Measurements from ENCODE around the gene CD302.
"Not testable (repeated sequence)": the region's sequence is repeated elsewhere in the genome, so short reads cannot be mapped to it uniquely, and the experiment has no call there.

The CD302 gene, protein sequence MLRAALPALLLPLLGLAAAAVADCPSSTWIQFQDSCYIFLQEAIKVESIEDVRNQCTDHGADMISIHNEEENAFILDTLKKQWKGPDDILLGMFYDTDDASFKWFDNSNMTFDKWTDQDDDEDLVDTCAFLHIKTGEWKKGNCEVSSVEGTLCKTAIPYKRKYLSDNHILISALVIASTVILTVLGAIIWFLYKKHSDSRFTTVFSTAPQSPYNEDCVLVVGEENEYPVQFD

DNA sequence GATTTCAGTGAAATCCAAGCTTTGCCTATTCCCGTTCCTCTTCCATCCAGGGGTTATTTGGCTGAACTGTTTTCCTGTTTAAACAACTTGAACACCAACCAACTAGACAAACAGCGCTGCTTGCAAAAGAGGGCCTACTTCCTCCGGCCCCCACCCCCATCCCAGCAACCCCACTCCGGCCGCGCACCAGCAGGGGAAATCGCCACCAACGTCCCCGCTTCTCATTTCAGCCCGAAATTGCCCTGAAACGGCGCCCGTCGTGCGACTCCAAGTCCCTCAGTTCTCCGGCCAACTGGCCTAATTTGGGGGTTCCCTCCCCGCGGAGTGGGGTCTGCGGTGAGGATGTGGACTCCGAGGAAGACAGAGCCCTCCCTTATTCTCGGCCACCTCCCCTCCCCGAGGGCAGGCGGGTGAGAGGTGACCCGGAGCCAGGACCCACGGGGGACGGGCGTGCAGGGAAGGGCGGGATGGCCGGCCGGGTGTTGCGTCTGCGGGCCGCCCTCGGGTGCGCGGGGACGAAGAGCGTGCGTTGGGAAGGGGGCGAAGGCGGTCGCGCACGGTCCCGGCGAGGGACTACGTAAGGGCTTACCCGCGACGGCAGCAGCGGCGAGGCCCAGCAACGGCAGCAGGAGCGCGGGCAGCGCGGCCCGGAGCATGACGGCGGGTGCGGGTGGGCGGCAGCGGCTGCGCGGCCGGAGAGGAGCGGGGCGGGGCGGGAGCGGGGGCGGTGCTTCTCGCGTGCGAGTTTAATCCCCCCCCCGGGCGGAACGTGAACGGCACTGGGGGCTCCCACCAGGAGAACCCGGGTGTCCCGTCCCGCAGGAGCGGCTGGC lies at the start of gene CD302:
Gene CD302, minus strand, starts transcription at position 666 of the 833 bp plus-strand sequence. Its CDS starts 10 bp downstream, at position 656.
- DNase-seq = peak; percentile 56 to 60

DNA sequence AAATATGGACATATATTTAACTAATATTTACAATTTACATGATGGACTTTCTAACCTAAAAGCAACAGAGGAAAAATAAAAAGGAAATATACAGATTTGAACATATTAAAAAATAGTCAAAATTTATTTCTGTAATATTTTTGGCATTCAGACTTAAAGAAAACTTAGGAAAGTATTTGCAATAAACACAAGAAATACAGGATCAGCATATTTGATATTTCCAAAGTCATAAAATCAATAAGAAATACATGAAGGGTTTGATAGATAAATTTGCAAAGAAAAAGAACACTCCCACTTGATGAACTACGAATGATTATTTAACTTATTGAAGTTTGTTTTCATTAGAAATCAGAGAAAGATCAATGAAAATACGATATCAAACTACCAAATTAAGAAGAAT lies 48.6 kb upstream of the CD302 start:
- DNase-seq = no peak

DNA sequence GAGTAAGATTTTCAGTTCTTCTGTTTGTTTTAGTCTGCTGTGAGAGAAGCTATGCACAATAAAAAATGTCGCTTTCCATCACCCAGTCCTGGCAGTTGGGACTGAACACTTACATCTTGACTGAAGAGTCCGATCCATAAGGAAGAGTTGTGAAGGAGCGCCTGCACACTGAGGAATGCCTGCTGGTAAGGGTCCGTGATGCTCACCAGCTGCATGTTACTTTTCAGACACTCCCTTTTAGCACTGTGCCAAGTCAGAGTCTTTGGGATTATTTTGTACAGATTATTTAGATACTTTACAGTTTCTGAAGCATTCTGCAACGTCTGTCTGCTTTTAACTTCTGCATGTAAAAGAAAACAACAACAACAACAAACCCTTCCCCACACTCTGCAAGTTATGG lies 42.6 kb upstream of the CD302 start:
- no peak for DNase-seq

DNA sequence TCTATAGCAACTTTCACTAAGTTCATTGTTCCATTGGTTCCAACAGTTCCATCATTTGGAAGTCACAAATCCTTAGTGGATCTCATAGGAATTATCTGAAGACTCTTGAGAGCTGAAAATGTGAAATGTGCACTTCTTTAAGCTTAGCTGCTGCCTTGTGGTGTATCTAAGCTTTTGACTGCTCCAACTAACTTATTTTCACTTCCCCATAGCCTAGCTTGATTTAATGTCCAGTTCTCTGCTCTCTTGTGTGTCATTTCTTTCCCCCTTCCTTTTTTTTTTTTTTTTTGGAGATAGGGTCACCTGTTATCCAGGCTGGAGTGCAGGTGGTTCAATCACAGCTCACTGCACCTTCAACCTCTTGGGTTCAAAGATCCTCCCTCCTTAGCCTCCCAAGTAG lies 34.9 kb upstream of the CD302 start:
- no peak for DNase-seq

DNA sequence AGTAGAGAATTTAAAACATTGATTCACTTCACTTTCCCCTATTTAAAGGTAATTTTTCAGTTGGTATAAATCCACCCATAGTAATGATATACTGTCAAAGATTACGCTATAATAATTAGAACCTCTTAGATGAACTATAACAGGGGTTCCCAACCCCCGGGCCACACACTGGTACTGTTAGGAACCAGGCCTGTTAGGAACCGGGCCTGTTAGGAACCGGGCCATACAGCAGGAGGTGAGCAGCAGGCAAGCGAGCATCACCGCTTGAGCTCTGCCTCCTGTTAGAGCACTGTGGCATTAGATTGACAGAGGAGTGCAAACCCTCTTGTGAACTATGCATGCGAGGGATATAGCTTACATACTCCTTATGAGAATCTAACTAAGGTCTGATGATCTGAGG lies 34.0 kb upstream of the CD302 start:
- DNase-seq = no peak

DNA sequence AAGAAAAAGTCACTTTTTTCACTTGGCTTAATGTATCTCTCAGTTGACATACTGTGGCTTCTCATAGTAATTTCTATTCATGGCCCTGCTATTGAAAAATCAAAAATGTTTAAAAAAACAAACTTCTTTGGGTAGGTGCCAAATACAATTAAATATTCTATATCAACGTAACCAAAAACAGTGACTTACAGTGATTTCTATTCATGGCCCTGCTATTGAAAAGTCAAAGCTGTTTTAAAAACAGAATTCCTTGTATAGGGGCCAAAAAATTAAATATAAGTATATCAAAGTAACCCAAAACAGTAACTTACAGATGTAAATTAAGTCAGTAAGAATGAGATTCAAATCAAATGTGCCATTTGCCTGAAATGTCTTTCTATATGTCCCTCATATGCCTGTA lies 31.4 kb upstream of the CD302 start:
- DNase-seq = no peak

DNA sequence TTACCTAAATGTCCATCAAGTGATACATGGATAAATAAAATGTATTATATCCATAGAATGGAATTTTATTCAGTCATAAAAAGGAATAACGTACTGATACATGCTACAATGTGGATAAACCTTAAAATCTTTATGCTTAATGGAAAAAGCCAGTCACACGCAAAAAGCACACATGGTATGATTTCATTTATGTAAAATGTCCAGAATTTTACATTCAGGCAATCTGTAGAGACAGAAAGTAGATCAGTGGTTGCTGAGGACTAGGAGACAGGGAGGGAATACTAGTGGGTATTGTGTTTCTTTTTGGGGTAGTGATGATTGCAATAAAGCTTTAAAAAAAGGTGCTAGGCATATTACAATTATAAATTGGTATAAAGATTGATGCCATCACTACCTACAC lies 30.7 kb upstream of the CD302 start:
- DNase-seq = no peak

DNA sequence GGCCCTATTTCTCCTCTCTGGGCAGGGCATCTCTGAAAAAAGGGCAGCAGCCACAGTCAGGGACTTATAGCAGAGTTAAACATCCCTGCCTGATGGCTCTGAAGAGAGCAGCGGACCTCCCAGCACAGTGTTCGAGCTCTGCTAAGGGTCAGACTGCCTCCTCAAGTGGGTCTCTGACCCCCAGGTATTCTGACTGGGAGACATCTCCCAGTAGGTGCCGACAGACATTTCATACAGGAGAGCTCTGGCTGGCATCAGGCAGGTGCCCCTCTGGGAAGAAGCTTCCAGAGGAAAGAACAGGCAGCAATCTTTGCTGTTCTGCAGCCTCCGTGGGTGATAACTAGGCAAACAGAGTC lies 24.4 kb upstream of the CD302 start:
- not testable (repeated sequence) for DNase-seq

DNA sequence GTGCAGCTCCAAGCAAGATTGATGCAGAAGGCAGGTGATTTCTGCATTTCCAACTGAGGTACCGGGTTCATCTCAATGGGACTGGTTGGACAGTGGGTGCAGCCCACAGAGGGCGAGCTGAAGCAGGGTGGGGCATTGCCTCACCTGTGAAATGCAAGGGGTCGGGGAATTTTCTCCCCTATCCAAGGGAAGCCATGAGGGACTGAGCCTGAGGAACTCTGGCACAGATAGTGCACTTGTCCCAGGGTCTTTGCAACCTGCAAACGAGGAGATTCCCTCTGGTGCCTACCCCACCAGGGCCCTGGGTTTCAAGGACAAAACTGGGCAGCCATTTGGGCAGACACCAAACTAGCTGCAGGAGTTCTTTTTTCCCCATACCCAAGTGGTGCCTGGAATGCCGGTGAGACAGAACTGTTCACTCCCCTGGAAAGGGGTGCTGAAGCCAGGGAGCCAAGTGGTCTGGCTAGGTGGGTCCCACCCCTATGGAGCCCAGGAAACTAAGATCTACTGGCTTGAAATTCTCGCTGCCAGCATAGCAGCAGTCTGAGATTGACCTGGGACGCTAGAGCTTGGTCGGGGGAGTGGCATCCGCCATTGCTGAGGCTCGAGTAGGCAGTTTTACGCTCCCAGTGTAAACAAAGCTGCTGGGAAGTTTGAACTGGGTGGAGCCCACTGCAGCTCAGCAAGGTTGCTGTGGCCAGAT lies 23.9 kb upstream of the CD302 start:
- not testable (repeated sequence) for DNase-seq

DNA sequence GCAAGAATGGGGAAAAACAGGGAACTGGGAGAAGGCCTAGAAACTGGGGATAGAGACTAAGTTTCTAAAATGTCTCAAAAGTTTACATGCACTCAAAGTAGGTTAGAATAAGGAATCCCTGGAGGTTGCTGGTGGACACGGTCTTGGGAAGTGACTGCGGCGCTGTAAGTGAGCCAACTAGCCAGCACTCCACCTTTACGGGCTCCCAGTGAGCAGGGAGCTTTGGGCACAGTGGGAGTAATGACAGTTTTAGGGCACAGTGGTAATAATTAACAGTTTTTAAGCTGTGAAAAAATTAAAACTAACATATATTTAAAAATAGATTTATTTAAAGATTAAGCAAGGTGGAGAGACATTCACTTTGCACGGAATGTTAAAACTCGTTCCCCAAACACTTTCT lies 20.9 kb upstream of the CD302 start:
- DNase-seq = no peak

DNA sequence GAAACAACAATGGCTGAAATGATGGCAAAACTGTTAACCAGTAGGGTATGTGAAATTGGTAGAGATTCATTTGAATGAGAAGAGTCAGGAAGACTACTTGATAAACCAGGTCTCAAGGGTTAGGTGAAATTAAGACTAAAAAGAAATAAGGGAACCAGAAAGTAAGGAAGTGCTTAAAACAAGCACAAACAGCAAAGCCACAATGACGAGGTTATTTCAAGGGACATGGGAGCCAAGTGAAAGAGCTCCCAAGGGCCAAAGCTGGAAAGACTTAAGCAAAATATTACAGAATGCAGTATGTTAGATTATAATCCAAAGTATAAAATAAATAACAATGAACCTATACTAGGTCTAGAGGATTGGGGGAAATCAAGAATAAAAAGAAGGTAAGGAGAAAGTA lies 19.3 kb upstream of the CD302 start:
- DNase-seq = peak; percentile 9 to 28

DNA sequence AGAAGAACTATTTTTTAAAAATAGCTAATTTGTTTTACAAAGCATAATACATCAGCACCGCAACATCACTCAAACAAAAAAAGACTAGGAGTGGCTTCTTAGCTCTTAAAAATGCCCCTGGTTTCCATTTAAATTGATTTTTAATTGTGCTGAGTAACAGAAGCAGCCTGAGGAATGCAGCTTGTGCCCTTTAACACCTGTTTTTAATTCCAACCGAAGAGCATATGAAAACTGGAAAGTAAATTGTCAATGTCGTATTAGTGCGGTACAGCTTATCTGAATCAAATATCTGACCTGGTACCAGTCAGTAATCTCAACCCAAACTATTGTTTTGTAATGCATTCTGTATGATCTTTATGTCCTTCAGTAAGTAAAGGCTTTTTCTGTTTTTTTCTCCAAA lies 13.2 kb upstream of the CD302 start:
- DNase-seq = no peak

DNA sequence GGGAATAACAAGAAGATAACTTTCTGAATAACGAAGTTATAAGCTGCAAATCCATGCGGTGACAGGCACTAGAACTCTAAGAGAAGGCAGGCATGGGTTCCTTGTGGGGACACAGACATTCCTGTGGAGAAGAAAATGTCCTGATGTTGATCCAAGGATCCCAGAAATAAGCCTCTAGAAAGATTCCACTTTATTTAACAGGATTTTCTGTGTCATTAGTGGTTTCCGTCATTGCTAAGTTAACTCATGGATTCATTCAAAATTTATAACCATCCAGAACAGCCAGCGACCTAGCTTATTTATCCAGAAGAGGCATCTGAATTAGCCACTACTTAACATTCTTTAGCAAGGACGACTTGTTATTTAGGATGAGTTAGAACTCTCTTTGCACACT lies 10.0 kb upstream of the CD302 start:
- DNase-seq = no peak

DNA sequence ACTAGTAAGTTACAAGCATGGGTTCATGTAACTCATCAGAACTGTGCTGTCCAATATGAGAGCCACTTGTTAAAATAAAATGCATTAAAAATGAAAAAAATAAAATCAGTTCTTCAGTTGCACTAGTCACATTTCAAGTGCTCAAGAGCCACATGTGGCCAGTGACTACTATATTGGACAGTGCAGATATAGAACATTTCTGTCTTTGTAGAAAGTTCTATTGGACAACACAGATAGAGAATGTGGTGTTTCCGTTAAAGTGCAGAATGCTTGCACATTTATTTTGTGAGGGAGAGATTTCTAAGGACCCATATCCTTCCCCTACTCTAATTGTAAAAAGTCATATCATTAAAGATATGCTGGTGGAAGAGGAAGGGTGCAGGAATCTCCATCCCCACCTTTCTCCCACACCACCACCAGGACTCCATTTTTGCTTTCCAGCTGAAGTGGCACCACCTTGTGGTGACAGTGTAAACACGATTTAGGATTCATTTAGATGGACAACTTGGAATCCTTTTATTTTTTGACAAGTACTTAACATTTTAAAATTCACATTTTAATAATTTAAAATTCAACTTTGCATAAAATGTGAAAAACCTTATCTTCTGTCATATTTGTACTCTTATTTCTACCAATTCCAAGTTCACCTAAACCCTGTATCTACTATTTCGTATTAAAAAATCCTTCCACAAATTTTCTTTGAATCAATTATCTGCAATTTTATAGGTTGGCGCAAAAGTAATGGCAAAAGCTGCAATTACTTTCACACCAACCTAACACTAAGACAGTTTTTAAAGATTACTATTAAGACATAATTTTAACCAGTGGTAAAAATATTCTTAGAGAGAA lies 9.4 kb upstream of the CD302 start:
- peak; percentile 73 to 90 for DNase-seq

DNA sequence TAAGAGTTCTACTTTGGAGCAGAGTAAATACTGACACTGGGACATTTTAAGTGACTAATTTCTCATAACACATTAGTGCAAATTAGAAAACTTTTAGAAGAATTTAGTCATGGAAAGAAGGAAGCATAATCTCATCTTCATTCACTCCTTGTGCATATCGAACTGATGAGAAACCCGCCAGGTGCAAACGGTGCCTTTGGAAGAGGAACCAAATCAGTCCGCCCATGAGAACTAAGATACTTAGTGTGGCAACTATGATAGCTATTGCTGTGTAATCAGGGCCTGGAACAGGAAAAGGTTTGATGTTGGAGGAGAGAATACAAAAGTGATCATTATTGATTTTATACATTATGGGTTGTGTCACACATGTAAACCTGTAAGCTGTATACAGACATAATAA lies 6.9 kb upstream of the CD302 start:
- no peak for DNase-seq

DNA sequence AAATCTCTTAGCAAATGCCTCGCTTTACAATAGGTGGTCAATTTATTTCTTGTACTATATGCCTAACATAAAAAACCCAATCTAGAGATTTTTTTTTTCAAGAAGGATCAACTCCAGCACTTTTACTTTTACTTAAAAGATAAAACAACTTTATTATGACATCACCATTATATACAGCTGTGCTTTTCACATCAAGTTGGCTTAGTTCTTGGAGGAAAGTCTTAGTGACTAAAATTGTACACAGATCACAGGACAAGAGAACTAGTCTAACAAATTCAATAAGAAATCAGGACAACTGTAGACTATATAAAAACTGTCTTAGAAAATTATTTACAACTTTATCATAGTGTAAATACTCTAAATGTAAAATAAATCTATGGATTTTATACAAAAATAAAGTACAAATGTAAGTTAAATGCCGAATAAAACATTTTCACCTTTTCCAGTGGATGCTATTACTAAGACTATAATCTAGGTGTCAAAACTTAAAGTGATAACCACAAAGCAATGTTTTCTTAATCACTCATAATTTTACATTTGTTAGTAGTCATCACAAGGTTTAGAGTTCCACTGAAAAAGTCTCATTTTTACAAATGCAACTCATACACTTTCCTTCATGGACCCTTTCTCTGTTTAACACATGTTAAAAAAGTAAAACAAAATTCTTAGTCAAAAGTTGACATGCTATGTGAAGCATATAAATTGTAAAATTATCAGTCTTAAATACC lies 5.4 kb upstream of the CD302 start:
- DNase-seq = no peak

DNA sequence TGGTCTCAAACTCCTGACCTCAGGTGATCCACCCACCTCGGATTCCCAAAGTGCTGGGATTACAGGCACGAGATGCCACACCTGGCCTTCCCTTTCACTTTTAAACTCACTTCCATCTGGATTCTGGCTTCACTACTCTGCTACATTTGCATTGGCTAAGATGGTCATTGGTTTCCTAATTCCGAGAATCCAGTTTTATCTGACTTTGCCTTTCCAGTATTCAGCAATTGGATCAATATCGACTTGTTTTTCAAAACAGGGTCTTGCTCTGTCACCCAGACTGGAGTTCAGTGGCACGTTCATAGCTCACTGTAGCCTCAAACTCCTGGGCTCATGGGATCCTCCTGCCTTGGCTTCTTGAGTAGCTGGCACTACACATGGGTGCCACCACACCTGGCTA lies 4.7 kb upstream of the CD302 start:
- no peak for DNase-seq

DNA sequence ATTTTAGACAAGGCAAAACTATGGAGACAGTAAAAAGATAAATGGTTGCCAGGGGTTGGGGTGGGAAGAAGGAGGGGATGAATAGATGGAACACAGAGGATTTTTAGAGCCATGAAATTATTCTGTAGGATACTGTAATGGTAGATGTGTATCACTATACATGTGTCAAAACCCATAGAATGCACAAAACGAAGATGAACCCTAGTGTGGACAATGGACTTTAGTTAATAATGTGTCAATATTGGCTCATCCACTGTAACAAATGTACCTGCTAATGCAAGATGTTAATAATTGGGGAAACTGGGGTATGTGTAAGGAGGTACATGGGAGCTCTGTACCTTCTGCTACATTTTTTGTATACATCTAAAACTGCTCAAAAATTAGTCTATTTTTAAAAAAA lies 1.8 kb upstream of the CD302 start:
- DNase-seq = no peak

DNA sequence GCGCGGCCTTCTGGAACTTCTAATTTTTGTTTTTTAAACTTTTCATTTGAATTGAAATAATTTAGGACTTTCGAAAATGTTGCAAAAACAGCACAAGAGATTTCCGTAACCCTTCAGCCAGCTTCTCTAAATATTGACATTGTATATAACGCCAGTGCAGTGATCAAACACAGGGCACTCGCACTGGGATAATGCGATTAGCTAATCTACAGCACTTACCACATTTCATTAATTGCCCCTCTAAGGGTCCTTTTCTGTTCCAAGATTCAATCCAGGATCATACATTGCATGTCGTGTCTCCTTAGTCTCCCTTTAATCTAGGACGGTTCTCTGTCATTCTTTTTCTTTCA lies 343 bp upstream of the CD302 start:
- no peak for DNase-seq

DNA sequence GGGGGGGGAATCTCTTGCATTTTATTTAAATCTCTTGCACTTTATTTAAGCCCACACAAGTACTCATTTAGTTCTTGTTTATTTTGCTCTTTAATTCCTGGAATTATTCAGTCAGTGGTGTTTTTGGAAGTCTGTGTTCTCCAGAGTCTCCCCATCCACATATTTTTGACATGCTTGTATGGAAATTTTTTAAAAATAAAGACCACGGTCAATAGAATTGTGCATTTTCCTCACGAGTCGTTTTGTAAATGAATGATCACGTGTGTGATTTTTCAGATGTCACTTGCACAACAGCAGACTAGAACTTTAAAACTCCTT lies 824 bp downstream of the CD302 start:
- DNase-seq = no peak

DNA sequence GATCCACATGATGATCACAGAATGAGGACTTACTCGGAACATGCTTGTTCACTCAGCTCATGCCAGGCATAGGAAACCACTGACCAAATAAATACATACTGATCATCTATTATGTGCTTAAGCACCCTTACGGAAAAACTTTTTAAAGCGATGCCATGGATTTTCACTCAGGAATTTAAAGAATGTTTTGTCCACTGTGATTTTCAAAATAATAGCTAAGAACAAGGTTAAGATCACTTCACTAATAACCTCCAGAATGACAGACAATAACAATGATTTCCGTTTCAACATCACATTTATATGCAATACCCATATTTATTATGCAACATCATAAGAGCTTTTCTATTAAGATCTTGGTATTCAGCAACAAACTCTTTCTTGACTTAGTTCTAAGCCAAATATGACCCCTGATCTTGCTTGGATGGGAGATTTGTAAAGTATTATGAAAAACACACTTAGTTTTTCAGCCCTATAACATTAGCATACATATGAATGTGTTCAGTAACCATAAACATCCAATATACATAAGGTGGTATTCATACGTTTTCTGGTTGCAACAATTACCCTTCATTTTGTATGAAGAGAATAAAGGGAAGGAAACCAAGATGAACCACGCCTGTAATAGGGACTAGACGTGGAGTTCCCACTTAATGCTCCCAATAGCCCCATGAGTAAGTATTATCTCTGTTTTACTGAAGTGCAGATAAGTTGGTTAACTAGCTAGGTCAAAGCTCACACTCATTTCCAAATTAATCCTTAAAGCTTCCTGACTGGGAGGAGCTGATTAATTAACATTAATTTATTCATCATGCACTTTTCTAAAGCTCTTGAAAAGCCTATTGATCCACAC lies 1.9 kb downstream of the CD302 start:
- no peak for DNase-seq

DNA sequence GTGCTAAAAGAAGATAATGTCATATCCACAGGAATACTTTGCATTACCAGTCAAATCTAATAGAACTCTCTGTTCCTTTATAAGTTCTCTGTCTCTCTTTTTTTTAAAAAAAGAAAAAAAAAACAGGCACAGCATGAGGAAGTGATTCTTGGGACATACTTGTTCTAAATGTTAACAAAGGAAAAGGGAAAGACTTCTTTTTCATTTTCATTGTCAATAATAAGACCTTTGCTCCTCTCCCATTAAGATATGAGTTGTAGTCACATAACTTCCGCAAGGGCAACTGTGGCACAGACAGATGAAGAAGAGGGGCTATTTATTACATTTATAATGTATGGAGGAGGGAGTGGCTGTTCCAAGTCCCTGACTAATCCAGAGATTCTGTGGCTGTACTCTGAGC lies 4.7 kb downstream of the CD302 start:
- no peak for DNase-seq
